ENCODE results near the gene SLC35F4. TPM values are rescaled to one million over a fixed set of nuclear protein-coding genes. Genes with fewer than 3 reads are reported as not detected.

The SLC35F4 gene
- polyA plus RNA-seq, 4 donors, result 2.2 to 3.9 (median 2.6) TPM

DNA sequence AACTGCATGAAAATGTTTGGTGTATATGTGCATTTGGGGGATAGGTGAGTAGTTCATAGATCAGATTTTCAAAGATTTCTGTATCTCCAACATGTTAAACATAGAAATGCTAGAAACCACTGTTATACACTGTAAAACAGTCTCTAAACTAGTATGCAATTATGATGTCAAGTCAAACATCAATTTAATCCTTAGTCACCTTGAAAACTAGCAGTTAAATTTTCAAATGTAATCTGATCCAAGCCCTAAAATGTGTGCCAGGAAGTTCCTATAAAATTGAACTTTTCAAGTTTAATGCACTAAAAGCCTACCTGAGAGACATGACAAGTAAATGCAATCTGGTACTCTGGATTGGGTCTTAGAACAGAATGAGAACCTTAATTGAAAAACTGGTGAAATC is 14.5 kb downstream of the SLC35F4 start:
- no peak for DNase-seq (ENCODE audit: low read depth in 4 of 4, low spot score in 2 of 4)

- DNase-seq (ENCODE audit: low read depth in 4 of 4, low spot score in 2 of 4), result no peak
These were observed 17.1 kb downstream of the SLC35F4 start for GRCh38 chr14:57848786-57849185.

- no peak for DNase-seq (ENCODE audit: low read depth in 4 of 4, low spot score in 2 of 4)
These were observed 17.5 kb downstream of the SLC35F4 start for GRCh38 chr14:57848353-57848752.

DNA sequence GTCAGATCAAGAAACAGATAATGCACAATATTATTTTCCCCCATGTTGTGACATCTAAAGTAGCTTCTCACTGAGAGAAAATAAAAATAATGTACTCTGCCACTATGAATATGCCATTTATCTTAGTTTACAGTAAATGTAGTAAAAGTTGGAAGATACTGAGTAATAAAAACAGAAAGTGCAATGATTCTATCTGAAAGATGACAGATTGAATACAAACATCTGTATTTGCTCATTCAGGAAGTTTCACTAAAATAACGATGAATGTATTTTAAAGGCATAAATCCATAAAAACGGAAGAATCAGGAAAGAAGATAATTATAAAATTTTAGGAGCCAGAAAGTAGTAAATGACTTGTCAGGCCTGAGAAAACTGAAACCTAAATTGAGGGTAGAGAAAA is 18.2 kb downstream of the SLC35F4 start:
- no peak for DNase-seq (ENCODE audit: low read depth in 4 of 4, low spot score in 2 of 4)

GRCh38 chr14:57847096-57847495 is 18.8 kb downstream of the SLC35F4 start:
- DNase-seq (ENCODE audit: low read depth in 4 of 4, low spot score in 2 of 4), result no peak

GRCh38 chr14:57846596-57846995 is 19.3 kb downstream of the SLC35F4 start:
- no peak for DNase-seq (ENCODE audit: low read depth in 4 of 4, low spot score in 2 of 4)

- DNase-seq (ENCODE audit: low read depth in 4 of 4, low spot score in 2 of 4), result no peak
These were observed 19.9 kb downstream of the SLC35F4 start for GRCh38 chr14:57845802-57846531.

DNA sequence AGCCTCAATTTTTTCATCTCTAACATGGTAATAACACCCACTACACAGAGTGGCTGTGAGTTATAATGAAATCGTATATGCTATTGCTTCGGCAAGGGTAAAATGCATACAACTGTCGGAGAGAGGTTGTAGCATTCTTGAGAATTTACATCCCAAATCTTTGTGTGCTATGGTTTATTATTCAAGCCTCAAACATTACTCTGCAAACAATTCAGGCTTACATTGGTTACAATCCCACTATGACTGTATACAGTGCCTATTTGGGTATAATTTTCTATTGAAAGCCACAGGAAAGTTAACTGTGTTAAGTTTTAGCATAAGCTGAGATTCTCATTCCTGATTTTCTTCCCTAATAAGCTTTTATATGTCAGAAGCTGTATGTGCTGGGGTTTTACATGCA is 20.6 kb downstream of the SLC35F4 start:
- DNase-seq (ENCODE audit: low read depth in 4 of 4, low spot score in 2 of 4), result no peak

- no peak for DNase-seq (ENCODE audit: low read depth in 4 of 4, low spot score in 2 of 4)
These were observed 28.6 kb downstream of the SLC35F4 start for GRCh38 chr14:57837267-57837666.

DNA sequence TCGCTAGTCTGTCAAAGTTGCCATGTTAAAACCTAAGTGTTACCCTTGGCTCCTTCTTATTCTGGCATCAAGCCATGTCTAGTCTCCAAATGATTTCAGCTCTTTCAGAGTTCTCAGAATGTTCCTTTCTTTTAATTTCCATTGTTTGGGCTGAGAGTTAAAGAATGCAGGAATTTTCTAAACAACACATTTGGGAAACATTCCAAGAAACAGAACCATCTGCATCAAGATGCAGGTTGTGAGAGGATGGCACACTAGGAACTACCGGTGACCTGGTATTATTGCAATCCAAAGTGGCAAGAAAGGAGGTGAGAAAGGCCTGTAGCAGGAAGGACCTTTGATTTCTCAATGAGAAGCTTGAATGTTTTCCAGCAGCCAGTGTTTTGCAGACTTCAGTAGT is 30.1 kb downstream of the SLC35F4 start:
- DNase-seq (ENCODE audit: low read depth in 4 of 4, low spot score in 2 of 4), result no peak

DNA sequence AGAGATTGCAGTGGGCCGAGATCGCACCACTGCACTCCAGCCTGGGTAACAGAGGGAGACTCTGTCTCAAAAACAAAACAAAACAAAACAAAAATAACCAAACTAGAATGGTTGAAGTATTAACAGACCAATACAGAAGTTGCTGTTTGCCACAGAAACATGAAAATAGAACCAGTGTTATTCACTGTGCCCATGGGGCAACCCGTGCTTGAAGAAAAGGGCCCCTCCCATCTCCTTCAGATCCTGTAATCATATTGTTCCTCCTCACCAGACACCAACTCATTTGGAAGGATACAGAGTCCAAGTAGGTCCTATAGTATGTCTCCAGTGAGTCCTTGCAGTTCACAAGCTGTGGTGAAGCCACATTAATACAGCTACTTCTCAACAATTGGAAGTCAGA is 30.9 kb downstream of the SLC35F4 start:
- no peak for DNase-seq (ENCODE audit: low read depth in 4 of 4, low spot score in 2 of 4)

GRCh38 chr14:57834001-57834598 is 31.8 kb downstream of the SLC35F4 start:
- DNase-seq (ENCODE audit: low read depth in 4 of 4, low spot score in 2 of 4), result no peak

GRCh38 chr14:57833323-57833722 is 32.6 kb downstream of the SLC35F4 start:
- no peak for DNase-seq (ENCODE audit: low read depth in 4 of 4, low spot score in 2 of 4)

DNA sequence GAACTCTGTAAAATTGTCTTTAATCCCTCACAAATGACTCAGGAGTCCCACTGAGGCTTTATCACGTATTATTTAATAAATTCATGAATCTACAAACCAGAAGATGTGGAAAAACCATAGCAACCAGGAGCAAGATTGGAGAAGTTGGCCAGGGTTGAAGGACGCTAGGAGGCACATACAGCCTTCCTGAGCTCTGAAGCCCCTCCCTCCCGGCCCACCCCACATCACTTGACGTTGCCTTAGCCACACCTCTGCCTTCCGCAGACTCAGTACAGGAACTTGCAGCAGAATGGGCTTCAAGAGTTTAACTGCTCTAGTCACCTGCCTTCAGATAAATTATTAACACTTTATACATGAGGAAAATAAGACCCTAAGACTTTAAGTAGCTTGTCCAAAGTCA is 33.9 kb downstream of the SLC35F4 start:
- peak in 1 of 4 donors; percentile 19 for DNase-seq (ENCODE audit: low read depth in 4 of 4, low spot score in 2 of 4)

DNA sequence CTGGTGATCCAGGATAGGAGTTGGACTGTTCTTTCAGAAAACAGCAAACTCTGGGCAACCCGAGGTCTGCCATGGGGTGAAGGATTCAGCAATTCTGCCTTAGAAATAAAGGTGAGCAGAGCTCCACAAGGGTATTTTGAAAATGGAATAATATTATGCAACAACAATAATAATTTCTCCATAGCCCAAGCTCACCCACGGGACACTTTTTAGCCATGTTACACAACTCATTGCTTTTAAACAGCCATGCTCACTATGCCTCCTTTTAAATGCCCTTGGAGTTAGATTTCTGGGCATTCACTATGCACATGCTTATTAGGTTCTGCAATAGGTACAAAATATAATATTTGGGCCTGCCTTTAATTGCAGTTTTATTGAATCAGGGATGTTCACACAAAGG is 37.2 kb downstream of the SLC35F4 start:
- DNase-seq (ENCODE audit: low read depth in 4 of 4, low spot score in 2 of 4), result no peak

DNA sequence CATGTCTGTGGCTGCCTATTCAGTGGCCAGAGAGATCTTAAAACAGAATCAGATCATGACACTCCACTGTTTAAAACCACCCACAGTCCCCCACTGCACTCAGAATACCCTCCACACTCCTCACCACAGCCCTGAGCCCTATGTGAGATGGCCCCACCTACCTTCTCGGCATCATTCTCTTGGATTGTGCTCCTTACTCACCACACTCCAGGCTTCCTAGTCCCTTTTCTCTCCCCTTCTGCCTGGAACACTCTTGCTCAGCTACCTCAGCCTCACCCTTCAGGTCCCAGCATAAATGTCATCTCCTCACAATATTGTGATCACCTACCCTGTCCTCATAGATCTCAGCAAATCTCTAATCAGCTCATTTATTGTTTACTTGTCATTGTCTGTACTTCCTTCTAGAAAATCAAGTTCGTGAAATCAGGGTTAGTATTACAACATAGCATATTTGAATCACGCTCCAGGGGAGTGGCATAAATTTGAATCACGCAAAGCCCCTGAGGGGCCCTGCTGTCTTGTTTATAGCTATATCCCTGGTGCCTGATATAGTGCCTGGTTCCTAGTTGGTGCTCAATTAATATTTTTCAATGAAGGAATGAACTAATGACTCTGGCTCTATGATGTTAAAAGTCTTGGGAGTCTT is 42.8 kb downstream of the SLC35F4 start:
- DNase-seq (ENCODE audit: low read depth in 4 of 4, low spot score in 2 of 4), result no peak

DNA sequence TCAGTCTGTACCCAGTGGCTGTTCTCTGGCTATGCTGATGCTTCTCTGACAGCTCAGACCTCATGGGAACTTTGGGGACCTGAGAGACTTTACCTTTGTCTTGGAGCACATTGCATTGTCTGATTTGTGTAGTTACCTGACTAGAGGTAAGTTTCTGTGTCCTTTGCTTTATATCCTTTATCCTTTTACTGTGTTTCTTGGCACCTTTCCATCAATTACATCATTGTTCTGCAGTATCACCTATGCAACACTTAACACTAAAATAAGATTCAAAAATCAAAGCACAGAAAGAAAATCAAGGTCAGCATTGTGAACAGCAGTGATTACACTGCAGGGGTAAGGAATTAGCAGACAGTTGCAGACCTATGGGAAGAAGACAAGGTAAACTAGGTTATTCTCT is 43.8 kb downstream of the SLC35F4 start:
- DNase-seq (ENCODE audit: low read depth in 4 of 4, low spot score in 2 of 4), result no peak

GRCh38 chr14:57820581-57820980 is 45.3 kb downstream of the SLC35F4 start:
- no peak for DNase-seq (ENCODE audit: low read depth in 4 of 4, low spot score in 2 of 4)

- peak in 2 of 4 donors; percentile 10 to 47 for DNase-seq (ENCODE audit: low read depth in 4 of 4, low spot score in 2 of 4)
These were observed 47.4 kb downstream of the SLC35F4 start for GRCh38 chr14:57818511-57818910.

GRCh38 chr14:57816568-57817284 is 49.2 kb downstream of the SLC35F4 start:
- no peak for DNase-seq (ENCODE audit: low read depth in 4 of 4, low spot score in 2 of 4)

DNA sequence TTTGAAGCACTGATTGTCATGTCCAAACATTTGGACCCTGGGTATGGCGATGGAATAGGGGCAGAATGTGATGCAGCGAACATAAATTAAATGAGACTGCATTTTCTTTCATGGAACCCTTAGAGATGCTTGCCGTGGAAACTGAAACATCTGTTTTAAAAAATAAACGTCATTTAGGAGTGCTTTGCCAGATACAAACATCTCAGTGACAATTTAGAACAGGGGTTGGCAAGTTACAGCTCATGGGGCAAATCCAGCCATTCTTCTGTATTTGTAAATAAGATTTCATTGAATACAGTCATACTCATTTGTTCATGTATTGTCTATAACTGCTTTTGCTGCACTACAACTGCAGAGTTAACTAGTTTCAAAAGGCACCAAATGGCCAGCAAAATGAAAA is 51.2 kb downstream of the SLC35F4 start:
- no peak for DNase-seq (ENCODE audit: low read depth in 4 of 4, low spot score in 2 of 4)
